22Rv1 (cell line): Measurements from ENCODE around the gene COL4A2.

Source experiments
- H3K27ac ChIP-seq: fragments of 450-650 bp; 2 replicates; pipeline ENCODE4 v1.5.1; 2017
- CTCF ChIP-seq: fragments of 450-650 bp; IDR thresholded peaks from 2 replicates; pipeline ENCODE4 v1.5.1; 2017; ENCODE audit warnings: mild to moderate bottlenecking
- ZFX ChIP-seq: fragments of 450-650 bp; IDR thresholded peaks from 2 replicates; pipeline ENCODE4 v1.6.1; 2017; ENCODE audit warnings: antibody characterized with exemption, borderline replicate concordance

Gene COL4A2

DNA sequence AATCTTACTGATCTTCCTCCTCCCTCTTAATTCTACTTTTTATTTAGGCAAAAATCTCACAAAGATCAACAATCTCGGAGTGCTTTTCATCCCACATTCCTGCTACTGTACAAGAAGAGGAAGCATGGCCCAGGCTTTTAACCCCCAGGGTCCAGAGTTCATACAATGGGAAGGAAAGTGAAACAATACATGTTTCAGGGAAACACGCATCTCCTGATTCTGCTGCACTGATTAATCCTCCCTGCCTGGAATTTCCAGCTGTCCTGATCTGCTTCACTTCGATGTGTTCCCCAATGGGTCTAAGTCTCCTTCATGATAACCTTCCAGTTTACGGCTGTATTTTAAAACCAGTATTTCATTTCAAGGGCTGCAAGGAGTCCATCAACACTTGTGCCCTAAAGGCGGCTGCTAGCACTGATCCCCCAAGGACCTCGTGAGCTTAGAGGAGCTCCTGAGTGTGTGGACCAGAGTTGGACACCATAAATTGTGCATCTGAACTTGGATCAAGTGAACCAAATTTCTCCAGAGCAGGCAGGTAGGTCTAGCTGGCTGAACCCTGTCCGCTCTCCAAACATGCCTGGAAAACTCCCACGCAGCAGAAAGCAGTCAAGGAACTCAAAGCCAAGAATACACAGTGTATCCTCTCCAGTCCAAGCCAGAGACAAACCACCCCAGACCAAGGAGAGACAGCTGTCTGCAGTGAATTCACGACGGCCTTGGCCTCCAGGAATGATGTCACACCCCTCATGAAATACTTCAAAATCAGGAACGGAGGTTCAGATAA lies 44.4 kb upstream of the COL4A2 start:
- no peak overlapping the region for H3K27ac ChIP-seq
- no peak for TF ChIP-seq ZFX
- no peak for TF ChIP-seq CTCF

DNA sequence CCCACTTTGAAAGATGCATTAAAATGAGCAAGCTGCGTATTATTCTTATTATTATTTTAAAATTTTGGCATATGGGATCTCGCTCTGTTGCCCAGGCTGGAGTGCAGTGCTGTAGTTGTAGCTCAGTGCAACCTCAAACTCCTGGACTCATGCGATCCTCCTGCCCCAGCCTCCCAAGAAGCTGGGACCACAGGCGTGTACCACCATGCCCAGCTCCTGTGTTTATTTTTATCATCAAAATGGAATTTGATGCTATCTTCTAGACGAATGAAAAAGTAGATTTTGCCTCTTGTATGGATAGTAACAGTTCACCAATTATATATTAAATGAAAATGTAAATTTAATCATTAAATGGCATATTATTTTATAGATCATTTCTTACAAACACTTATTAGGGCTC lies 43.7 kb upstream of the COL4A2 start:
- H3K27ac ChIP-seq = no peak overlapping the region
- no peak for TF ChIP-seq ZFX
- no peak for TF ChIP-seq CTCF

GRCh38 chr13:110263888-110264287 lies 43.2 kb upstream of the COL4A2 start:
- H3K27ac ChIP-seq = no peak overlapping the region
- no peak for TF ChIP-seq CTCF
- no peak for TF ChIP-seq ZFX

GRCh38 chr13:110264685-110265275 lies 42.3 kb upstream of the COL4A2 start:
- no peak overlapping the region for H3K27ac ChIP-seq
- TF ChIP-seq CTCF = no peak
- no peak for TF ChIP-seq ZFX

DNA sequence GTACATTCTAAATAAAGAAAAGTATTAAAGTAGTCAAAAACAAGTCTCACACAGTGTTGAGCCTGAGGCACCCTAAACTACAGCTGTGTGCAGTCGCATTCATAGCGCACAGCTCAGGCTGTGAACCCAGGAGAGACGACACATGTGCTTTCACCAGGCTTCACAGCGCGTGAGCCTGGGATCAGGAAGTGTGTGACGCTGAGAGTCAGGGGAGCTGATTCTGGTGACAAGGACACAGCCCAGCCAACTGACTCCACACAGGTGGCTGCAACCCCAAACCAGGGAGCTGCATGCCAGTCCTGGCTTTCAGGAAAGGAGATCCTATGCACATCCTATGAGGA lies 41.8 kb upstream of the COL4A2 start:
- H3K27ac ChIP-seq = no peak overlapping the region

DNA sequence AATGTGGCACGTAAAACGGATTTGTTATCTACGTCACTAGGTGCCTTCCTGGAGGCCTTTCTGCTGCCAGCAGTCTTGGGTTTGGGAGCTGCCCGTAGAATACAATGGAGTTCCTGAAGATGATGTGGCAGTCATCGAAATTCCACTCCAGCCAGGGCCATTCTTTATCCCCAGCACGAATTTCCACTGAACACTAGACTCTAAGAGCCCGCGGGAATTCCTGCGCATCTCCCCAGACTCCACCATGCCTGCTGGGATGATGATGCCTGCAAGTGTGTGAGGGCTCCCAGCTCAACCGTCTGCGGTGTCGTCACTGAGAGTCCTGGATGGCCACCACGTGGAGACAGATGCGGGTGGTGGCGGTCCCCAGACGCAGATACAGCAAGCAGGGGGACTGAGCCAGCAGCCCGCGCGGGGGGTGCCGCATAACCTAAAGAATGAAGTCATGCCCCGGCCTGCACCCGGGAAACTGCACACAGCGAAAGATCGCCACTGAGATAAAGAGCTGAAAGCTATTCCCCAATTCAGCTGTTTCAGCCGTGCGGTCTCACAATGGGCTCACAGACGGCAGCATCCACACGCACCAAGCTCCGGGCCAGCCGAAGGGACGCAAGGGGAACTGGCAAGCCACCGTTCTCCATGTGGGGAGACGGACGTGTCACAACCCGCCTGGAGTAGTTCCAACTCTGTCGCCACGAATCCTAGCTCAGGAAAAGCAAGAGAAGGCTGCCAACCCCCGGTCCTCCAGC lies 41.2 kb upstream of the COL4A2 start:
- H3K27ac ChIP-seq = no peak overlapping the region
- TF ChIP-seq ZFX = no peak

More for the DNA sequence above, 41.8 kb upstream of the COL4A2 start:
- no peak for TF ChIP-seq ZFX
- TF ChIP-seq CTCF = no peak

DNA sequence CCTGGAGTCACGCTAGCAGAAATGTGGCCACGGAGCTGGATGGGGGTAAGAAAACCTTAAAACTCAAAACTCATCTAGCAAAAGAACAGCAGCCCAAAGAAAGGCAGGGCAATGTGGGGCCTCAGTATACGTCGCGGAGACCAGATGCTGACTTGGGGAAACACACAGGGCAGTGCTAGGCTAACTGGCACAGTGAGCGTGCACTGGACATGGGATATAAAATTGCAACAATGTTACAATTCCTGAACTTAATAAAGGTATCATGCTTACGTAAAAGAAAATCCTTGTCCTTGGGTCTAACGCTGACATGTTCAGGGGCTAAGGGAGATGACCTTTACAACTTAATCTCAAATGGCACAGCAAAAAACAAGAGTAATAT lies 40.7 kb upstream of the COL4A2 start:
- no peak overlapping the region for H3K27ac ChIP-seq
- no peak for TF ChIP-seq ZFX
- TF ChIP-seq CTCF = no peak
